K562 (cell line): Measurements from ENCODE around the gene VILL. TPM values are rescaled to one million over a fixed set of nuclear protein-coding genes. Genes with fewer than 3 reads are reported as not detected.

Experiments
- ARHGAP35 ChIP-seq: fragments of 450-650 bp; IDR thresholded peaks from 2 replicates; pipeline ENCODE4 v1.6.1; 2018; ENCODE audit not compliant: partially characterized antibody
- ASH1L ChIP-seq: fragments of 450-650 bp; IDR thresholded peaks from 2 replicates; pipeline ENCODE4 v1.6.1; 2018; ENCODE audit warnings: borderline replicate concordance, mild to moderate bottlenecking, low read depth; ENCODE audit not compliant: partially characterized antibody
- C11orf30 ChIP-seq: fragments of 450-650 bp; IDR thresholded peaks from 2 replicates; pipeline ENCODE4 v1.6.1; 2016; ENCODE audit warnings: low read depth, mild to moderate bottlenecking
- CTCFL ChIP-seq: IDR thresholded peaks from 2 replicates; pipeline ENCODE4 v1.6.1; 2011; ENCODE audit warnings: borderline replicate concordance, low read depth, mild to moderate bottlenecking, moderate library complexity, low read length; ENCODE audit not compliant: insufficient read depth, poor library complexity, severe bottlenecking
- HNRNPH1 ChIP-seq: fragments of 200-400 bp; formaldehyde crosslinking; optimal IDR thresholded peaks from 2 replicates; pipeline ENCODE3; 2017; ENCODE audit warnings: low read depth, mild to moderate bottlenecking, low read length, moderate library complexity
- HNRNPL ChIP-seq: fragments of 200-400 bp; formaldehyde crosslinking; IDR thresholded peaks from 2 replicates; pipeline ENCODE4 v1.6.1; 2017; ENCODE audit warnings: low read depth, mild to moderate bottlenecking, low read length
- KLF16 ChIP-seq: IDR thresholded peaks from 2 replicates; pipeline ENCODE4 v1.6.1; 2016; ENCODE audit warnings: antibody characterized with exemption
- NKRF ChIP-seq: fragments of 450-650 bp; IDR thresholded peaks from 2 replicates; pipeline ENCODE4 v1.6.1; 2016; ENCODE audit warnings: borderline replicate concordance
- PCBP2 ChIP-seq: fragments of 200-400 bp; formaldehyde crosslinking; IDR thresholded peaks from 2 replicates; pipeline ENCODE4 v1.6.1; 2018; ENCODE audit warnings: low read length, low read depth, mild to moderate bottlenecking, moderate library complexity; ENCODE audit not compliant: poor library complexity, severe bottlenecking
- polyA plus RNA-seq, 8 experiments: library from polyadenylated mRNA; depleted of rRNA in 4 of 8; stranded (reverse) in 5 of 8; unstranded in 3 of 8; fragments of >200 nt; fragmentation: Nextera tagmentation in 2 of 8; fragmentation: Illumina TruSeq in 1 of 8; extraction: Ambion mirVana in 2 of 8; extraction: Trizol in 1 of 8; gene quantifications; 2 replicates each; pipeline versions ENCODE4 v1.2.1 to v1.2.3, GENCODE V29; 2011 to 2014; ENCODE audit warnings: inconsistent platforms in 1 of 8, missing spikeins in 1 of 8
- total RNA-seq, 7 experiments: library from RNA; depleted of rRNA in 6 of 7; stranded (reverse); fragments of >200 nt in 6 of 7; fragmentation: Illumina TruSeq in 2 of 7; extraction: Trizol in 2 of 7; gene quantifications; 2 replicates each; pipeline versions ENCODE4 v1.2.1 to v1.2.3, GENCODE V29; 2011 to 2021; ENCODE audit warnings: low replicate concordance in 1 of 7
- TF ChIP-seq, protein P1 (sequence below): IDR thresholded peaks from 2 replicates; pipeline ENCODE4 v1.6.1; 2016; ENCODE audit warnings: missing genetic modification characterization, missing compliant biosample characterization
- TF ChIP-seq, protein P2 (sequence below): sonication (generic); formaldehyde crosslinking; IDR thresholded peaks from 2 replicates; pipeline ENCODE4 v1.8.0; 2022; ENCODE audit warnings: mild to moderate bottlenecking, missing genetic modification reagents, borderline replicate concordance
- TF ChIP-seq, protein P3 (sequence below): fragments of 450-650 bp; formaldehyde crosslinking; IDR thresholded peaks from 2 replicates; pipeline ENCODE4 v1.4.0; 2022; ENCODE audit warnings: mild to moderate bottlenecking, moderate library complexity
- TF ChIP-seq, protein P4 (sequence below): fragments of 450-650 bp; conservative IDR thresholded peaks from 2 replicates; pipeline ENCODE4 v1.6.1; 2016; ENCODE audit warnings: missing genetic modification characterization, low read depth, mild to moderate bottlenecking, control low read depth, missing compliant biosample characterization

Gene VILL
- total and polyA plus RNA-seq, 9 of the 15 experiments (the other 6 are each of a cell fraction or from before 2014, with no cell fraction given) = 0.11 to 16.0 (median 8.8) TPM

- TF ChIP-seq CTCFL = peak; percentile 81
- no peak for TF ChIP-seq KLF16
- TF ChIP-seq, protein P1, sequence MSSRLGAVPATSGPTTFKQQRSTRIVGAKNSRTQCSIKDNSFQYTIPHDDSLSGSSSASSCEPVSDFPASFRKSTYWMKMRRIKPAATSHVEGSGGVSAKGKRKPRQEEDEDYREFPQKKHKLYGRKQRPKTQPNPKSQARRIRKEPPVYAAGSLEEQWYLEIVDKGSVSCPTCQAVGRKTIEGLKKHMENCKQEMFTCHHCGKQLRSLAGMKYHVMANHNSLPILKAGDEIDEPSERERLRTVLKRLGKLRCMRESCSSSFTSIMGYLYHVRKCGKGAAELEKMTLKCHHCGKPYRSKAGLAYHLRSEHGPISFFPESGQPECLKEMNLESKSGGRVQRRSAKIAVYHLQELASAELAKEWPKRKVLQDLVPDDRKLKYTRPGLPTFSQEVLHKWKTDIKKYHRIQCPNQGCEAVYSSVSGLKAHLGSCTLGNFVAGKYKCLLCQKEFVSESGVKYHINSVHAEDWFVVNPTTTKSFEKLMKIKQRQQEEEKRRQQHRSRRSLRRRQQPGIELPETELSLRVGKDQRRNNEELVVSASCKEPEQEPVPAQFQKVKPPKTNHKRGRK = no peak
- TF ChIP-seq ASH1L = peak; percentile 66
- TF ChIP-seq C11orf30 = no peak
- TF ChIP-seq NKRF = peak; percentile 93
- TF ChIP-seq PCBP2 = no peak
- TF ChIP-seq ARHGAP35 = peak; percentile 36
- TF ChIP-seq HNRNPH1 = no peak
- TF ChIP-seq, protein P2, sequence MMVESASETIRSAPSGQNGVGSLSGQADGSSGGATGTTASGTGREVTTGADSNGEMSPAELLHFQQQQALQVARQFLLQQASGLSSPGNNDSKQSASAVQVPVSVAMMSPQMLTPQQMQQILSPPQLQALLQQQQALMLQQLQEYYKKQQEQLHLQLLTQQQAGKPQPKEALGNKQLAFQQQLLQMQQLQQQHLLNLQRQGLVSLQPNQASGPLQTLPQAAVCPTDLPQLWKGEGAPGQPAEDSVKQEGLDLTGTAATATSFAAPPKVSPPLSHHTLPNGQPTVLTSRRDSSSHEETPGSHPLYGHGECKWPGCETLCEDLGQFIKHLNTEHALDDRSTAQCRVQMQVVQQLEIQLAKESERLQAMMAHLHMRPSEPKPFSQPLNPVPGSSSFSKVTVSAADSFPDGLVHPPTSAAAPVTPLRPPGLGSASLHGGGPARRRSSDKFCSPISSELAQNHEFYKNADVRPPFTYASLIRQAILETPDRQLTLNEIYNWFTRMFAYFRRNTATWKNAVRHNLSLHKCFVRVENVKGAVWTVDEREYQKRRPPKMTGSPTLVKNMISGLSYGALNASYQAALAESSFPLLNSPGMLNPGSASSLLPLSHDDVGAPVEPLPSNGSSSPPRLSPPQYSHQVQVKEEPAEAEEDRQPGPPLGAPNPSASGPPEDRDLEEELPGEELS (CRISPR knock-in tag) = peak; percentile 90; the same call in 1 of the 2 replicates
- TF ChIP-seq HNRNPL = 0 out of 2 replicates have a peak, but pooled peaks have one; percentile 50
- TF ChIP-seq, protein P3, sequence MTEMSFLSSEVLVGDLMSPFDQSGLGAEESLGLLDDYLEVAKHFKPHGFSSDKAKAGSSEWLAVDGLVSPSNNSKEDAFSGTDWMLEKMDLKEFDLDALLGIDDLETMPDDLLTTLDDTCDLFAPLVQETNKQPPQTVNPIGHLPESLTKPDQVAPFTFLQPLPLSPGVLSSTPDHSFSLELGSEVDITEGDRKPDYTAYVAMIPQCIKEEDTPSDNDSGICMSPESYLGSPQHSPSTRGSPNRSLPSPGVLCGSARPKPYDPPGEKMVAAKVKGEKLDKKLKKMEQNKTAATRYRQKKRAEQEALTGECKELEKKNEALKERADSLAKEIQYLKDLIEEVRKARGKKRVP = 0 out of 2 replicates have a peak, but pooled peaks have one; percentile 18
- TF ChIP-seq, protein P4, sequence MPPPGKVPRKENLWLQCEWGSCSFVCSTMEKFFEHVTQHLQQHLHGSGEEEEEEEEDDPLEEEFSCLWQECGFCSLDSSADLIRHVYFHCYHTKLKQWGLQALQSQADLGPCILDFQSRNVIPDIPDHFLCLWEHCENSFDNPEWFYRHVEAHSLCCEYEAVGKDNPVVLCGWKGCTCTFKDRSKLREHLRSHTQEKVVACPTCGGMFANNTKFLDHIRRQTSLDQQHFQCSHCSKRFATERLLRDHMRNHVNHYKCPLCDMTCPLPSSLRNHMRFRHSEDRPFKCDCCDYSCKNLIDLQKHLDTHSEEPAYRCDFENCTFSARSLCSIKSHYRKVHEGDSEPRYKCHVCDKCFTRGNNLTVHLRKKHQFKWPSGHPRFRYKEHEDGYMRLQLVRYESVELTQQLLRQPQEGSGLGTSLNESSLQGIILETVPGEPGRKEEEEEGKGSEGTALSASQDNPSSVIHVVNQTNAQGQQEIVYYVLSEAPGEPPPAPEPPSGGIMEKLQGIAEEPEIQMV (tag) = 0 out of 2 replicates have a peak, but pooled peaks have one; percentile 61
These were observed 3.4 kb downstream of the VILL start (continued) for GRCh38 chr3:37993820-37994638.
